GM18909 (cell line): ENCODE measurements around the gene ADGRG1.
"Not testable (repeated sequence)": the region's sequence is repeated elsewhere in the genome, so short reads cannot be mapped to it uniquely, and the experiment has no call there.

Experiments
- ATAC-seq: cut with Tn5 transposase; IDR thresholded peaks from one replicate; pipeline ENCODE4 v1.9.1; 2021; ENCODE audit warnings: mild to moderate bottlenecking; ENCODE audit not compliant: unreplicated experiment, poor library complexity

The ADGRG1 gene

GRCh38 chr16:57628008-57628781 lies at the start of gene ADGRG1:
TSS of gene ADGRG1 (plus strand) at chr16:57628630. CDS start at chr16:57650288, 21,658 bp downstream.
- ATAC-seq, result no peak

- no peak for ATAC-seq
Measured at GRCh38 chr16:57579361-57579665, 49.1 kb upstream of the ADGRG1 start.

GRCh38 chr16:57585051-57585687 lies 43.3 kb upstream of the ADGRG1 start:
- ATAC-seq, result no peak

- no peak for ATAC-seq
Measured at GRCh38 chr16:57588831-57589230, 39.6 kb upstream of the ADGRG1 start.

GRCh38 chr16:57589374-57589773 lies 39.1 kb upstream of the ADGRG1 start:
- ATAC-seq, result no peak

GRCh38 chr16:57590654-57591085 lies 37.8 kb upstream of the ADGRG1 start:
- ATAC-seq, result no peak

- ATAC-seq, result peak; percentile 67
Measured at GRCh38 chr16:57591086-57591869, 37.2 kb upstream of the ADGRG1 start.

GRCh38 chr16:57591870-57592485 lies 36.5 kb upstream of the ADGRG1 start:
- ATAC-seq, result no peak

GRCh38 chr16:57592591-57593003 lies 35.8 kb upstream of the ADGRG1 start:
- ATAC-seq, result peak; percentile 73

- ATAC-seq, result no peak
Measured at GRCh38 chr16:57593021-57593420, 35.4 kb upstream of the ADGRG1 start.

- ATAC-seq, result no peak
Measured at GRCh38 chr16:57593990-57594389, 34.4 kb upstream of the ADGRG1 start.

GRCh38 chr16:57594531-57595031 lies 33.8 kb upstream of the ADGRG1 start:
- ATAC-seq, result no peak

- not testable (repeated sequence) for ATAC-seq
Measured at GRCh38 chr16:57596234-57596633, 32.2 kb upstream of the ADGRG1 start.

GRCh38 chr16:57598437-57598836 lies 30.0 kb upstream of the ADGRG1 start:
- no peak for ATAC-seq

GRCh38 chr16:57600048-57600835 lies 28.2 kb upstream of the ADGRG1 start:
- peak; percentile 46 for ATAC-seq

- no peak for ATAC-seq
Measured at GRCh38 chr16:57600952-57601580, 27.4 kb upstream of the ADGRG1 start.

GRCh38 chr16:57601801-57602478 lies 26.5 kb upstream of the ADGRG1 start:
- peak; percentile 81 for ATAC-seq

- ATAC-seq, result no peak
Measured at GRCh38 chr16:57603115-57604024, 25.1 kb upstream of the ADGRG1 start.
